SIG-M5 treated with dmso at 0.1 percent for 504 hours (cell line): Measurements from ENCODE around the gene EID2B.

Experiments
- DNase-seq: peaks from one replicate; lab custom pipeline; 2025; ENCODE audit not compliant: unreplicated experiment; lab: John Stamatoyannopoulos, UW

EID2B gene, protein sequence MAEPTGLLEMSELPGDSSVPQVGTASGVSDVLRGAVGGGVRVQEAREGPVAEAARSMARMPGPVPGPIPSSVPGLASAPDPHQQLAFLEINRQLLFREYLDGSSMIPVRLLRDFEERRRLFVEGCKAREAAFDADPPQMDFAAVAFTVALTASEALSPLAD

DNA sequence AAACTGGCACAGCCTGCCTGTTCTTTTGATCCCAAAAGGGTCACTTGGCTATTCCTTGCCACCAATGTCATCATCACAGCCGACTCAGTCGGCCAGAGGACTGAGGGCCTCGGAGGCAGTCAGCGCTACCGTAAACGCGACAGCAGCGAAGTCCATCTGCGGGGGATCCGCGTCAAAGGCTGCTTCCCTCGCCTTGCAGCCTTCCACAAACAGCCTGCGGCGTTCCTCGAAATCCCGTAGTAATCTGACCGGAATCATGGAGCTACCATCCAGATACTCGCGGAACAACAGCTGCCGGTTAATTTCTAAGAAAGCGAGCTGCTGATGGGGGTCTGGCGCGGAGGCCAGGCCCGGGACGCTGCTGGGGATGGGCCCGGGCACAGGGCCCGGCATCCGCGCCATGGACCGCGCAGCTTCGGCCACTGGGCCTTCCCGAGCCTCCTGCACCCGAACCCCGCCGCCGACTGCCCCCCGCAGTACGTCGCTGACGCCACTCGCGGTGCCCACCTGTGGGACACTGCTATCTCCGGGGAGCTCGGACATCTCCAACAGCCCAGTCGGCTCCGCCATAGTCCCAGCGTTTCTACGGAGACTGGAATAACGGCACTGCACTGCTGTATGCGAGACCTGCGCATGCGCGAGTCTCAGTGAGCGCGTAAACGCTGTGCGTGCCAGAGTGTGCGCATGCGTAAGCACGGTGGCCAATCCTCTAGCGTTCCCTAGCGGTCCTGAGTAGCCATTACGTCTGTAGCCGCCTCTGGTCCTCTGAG lies at the start of gene EID2B:
Gene EID2B, minus strand, starts transcription at position 620 of the 770 bp plus-strand sequence. Its CDS starts 50 bp downstream, at position 570.
- DNase-seq = peak; percentile 90

DNA sequence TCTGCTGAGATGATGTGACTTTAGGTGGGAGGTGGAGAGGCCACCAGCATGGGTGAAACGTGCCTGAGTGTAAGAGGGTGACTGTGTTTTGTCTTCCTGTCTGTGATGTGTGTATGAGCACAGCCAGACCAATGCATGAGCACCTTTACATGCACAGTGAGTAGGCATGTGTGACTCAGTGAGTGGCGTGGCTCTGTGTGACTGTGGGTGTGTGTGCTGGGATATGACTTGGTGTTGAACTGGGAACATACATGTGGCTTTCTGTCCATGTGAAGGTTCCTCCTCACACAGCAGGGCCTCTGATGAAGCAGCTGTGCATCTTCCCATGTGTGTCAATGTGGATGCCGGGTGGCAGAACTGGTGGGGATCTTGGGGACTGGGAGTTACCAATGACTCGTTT lies 49.8 kb upstream of the EID2B start:
- no peak for DNase-seq

DNA sequence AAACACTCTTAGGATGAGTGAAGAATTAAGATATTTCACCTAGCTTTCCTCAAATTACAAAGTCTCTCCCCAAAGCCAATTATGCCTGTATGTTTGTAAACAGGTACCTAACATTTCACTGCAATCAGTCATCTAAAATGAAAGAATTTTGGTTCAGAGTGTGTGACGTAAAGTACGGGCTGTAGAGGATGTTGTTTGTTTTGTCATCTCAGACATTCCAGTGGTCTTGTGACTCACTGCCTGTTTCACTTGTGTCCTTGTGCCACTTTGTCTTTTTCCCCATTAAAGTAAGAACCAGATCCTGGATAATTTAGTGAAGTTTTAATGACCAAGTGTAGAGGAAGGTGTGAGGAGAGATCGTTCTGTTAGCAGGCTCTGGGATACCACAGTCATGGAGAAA lies 36.0 kb upstream of the EID2B start:
- no peak for DNase-seq

DNA sequence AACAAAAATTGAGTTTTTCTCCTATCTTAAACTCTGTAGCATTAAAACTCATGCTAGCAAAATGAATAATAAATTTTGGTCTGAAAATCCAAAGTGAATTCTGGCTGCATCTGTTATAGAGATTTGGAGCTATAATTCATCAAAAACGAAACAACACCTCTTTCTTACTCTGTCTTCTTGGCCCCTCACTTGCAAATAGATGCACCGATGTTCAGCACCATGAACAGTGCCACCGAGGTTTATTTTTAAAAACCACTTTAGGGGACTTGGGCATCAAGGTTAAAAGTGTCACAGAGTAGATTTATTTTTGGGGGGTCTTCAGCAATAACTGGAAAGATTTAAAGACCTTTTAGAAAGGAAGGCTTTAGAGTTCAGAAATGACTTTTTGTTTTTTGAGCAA lies 33.4 kb upstream of the EID2B start:
- DNase-seq = no peak

DNA sequence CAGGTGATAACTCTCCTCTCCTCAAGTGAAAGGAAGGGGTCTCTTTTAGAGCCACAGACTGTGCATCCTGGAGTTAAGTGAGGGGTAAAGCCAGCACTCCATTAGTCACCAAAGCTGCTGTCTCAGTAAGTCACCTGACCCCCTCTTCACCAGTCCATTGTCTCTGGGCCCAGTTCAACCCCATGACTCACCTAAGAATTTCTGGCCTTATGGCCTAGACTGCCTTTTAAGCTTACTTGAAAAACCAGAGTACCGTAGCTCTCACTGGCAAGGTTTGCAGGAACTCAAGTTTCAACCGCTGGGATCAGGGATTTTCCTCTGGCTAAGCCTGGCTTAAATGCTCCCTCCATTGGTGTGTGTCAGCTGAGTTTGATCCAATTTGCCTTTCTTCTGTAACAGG lies 30.8 kb upstream of the EID2B start:
- DNase-seq = no peak

DNA sequence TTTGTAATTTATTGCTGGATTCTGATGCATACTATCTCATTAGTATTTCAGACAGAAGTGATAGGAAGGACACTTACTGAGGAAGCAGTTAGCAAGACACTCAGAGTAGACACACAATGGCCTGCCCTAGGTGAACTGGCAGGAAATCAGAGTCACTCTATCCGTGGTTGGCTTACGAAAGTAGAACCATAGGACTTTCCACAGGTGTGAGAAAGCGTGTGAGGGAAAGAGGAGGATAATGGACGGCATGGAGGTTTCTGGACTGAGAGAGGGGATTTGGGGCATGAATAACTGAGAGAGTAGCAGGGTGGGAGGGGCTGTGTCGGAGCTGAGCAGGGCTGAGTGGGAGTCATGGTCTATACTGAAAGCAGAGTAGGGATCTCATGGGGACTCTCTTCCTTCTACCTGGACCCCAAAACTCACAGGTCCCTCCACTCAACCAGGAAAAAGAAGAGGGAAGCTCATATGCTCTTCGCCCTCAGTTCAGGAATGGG lies 26.0 kb upstream of the EID2B start:
- no peak for DNase-seq

DNA sequence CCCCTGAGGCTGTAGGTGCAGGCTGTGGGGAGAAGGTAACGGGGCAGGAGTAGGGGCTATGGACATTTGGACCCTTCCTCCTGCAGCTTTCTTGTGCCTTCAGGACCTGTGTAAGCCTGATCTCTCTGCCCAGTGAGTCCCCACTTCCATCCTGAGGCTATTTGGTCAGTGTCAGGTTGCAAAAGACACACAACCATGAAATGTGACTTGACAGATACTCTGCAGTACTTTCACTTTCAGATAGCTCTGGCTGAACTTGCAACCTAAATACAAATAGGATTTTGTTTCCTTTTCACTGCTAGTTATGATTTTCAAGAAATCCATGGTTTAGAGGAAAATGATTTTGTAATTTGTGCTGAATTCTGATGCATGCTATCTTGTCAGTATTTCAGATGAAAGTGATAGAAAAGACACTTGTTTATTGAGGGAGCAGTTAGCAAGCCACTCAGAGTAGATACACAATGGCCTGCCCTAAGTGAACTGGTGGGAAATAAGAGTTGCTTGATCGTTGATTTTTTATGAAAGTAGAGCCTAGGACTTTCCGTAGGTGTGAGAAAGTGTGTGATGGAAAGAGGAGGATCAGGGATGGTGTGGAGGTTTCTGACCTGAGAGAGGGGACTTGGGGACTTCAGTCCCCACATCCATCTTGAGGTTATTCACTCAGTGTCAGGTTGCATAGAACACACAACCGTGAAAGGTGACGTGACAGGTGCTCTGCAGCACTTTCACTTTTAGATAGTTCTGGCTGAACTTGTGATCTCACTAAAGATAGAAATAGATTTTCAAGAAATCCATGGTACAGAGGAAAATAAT lies 25.4 kb upstream of the EID2B start:
- peak; percentile 20 for DNase-seq

DNA sequence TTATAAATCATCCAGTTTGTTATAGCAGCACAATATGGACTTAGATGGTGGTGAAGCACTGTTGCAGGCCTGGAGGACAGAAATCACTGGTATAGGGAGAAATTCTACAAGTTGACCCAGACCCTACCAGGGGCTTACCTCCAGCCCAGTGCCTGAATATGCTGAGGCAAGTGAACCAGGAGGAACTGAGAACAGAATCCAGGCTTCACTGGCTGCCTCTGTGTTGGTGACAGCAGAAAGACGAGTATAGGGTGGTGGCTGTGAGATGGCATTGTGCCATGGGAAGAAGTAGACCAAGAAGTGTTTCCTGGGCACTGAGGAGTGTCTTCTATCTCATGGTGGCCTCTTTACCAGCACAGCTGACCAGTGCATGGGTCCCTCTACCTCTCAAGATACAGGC lies 23.2 kb upstream of the EID2B start:
- no peak for DNase-seq

DNA sequence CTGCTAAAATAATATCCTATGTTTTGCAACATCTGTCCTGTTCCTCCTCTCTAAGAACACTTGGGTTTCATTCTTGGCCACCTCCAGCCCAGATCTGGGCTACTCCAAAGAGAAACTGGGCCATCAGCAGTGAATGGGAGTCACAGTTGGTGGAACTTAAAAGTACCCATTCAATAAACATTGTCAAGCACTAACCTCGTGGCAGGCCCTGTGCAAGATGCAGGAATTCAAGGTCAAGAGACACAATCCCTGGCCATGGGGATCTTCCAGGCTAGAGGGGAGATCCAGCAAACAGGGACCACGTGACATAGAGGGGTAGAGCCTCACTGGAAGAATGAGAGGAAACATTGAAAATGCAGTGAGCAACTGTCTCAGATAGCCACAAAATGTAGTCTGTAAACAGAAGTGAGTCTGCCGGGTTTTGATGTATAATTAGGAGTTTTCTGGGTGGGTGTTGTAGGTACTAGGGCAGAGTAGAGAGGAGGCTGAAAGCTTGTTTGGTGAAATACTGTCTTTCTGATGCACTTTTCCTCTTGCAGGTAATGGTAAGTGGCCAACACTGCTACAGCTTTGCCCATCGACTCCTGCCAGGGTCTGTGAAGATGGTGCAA lies 22.2 kb upstream of the EID2B start:
- no peak for DNase-seq

DNA sequence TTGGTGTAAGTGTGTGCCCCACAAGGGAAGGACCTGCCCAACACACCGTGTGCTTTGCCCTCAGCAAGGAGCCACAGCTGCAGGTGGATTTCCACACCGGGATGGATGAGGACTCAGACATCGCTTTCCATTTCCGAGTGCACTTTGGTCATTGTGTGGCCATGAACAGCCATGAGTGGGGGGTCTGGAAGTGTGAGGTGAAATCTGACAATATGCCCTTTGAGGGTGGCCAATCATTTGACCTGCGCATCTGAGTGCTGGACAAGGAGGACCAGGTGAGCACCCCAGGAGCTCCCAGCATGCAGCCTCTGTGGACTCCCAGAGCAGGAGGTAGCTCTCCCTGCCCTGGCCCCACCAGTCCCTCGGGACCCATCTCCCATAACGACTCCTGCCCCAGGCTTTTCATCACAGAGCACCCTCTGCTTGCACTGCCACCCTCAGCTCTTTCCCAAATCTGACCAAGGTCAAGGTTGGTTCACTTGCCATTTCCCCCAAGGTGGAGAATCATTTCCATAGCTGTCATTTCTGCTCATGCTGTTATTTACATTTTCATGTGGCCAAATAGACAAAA lies 20.5 kb upstream of the EID2B start:
- DNase-seq = no peak

DNA sequence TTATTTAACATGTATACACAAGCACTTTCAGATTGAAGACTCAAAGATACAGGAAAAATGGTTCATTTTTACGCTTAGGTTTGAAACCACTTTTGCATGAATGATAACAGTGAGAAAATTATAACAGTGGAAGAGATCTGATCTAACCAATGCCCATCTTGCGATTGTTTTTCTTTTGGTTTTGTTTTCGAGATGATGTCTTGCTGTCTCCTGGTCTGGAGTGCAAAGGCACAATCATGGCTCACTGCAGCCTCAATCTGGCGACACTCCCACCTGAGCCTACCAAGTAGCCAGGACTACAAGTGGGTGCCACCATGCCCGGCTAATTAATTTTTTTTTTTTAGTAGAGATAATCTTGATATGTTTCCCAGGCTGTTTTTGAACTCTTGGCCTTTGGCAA lies 17.5 kb upstream of the EID2B start:
- no peak for DNase-seq

DNA sequence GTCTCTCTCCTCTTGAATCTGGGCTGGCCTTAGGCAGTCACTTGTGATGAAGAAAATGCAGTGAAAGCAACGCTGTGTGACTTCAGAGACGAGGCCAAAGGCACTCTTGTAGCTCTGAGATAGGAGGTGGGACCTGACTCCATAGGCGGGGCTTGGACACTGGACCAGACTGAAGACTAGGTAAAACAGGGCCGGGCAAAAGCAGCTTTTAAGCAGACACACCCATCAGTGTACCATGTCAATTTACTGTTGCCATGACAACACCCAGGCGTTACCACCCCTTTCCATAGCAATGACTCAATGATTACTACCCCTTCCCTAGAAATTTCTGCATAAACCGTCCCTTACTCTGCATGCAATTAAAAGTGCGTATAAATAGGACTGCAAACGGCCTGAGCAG lies 13.9 kb upstream of the EID2B start:
- no peak for DNase-seq

DNA sequence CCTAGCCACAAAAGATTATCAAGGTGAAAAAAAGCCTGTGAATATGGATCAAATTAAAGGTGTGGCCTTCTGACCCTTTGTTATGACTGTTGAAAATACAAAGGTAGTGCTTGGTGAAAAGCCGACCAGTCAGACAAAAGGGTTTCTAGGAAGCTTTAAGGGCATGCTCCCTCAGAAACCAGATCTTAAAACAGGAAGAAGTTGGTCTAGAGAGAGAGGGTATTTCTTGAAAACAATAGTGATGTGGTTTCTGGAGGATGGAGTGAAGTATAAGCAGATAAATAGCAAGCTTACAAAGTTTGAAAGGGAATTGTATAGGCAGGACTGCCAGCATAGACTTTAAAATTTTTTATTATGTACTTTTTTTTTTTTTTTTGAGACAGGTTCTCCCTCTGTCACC lies 12.3 kb upstream of the EID2B start:
- no peak for DNase-seq

DNA sequence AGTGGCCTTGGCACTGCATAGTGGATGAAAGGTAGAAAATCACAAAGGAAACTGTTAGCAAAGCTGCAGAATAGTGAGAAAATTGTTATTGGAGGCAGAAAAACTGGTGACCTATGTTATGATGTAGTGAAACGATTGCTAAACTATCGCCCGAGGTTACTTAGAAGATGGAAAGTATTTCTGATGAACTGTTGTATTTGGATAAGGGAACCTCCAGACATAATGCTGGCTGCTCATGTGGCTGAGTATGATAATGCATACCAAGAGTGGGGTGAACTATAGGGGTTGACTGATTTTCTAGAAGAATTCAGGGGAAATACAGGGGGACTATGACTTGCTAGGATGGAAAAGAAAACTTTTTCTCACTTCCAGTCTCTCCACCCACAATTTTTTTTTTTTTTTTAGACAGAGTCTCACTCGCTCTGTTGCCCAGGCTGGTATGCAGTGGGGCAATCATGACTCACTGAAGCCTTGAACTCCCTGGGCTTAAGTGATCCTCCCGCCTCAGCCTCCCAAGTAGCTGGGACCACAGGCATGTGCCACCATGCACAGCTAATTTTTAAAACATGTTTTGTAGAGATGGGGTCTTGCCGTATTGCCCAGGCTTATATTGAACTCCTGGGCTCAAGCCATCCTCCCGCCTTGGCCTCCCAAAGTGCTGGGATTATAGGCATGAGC lies 11.7 kb upstream of the EID2B start:
- DNase-seq = no peak

DNA sequence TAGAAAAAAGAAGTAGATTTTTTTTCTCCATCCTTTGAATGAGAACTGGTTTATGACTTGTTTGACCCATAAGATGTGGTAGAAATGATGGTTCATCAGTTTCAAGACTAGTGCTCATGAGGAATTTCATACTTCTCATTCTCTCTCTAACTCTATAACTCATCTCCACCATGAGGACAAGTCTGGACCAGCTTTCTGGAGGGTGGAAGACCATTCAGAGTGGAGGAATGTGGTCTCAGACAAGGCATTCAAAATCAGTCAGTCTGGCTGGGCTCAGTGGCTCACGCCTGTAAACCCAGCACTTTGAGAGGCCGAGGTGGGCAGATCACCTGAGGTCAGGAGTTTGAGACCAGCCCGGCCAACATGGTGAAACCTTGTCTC lies 10.8 kb upstream of the EID2B start:
- DNase-seq = no peak

DNA sequence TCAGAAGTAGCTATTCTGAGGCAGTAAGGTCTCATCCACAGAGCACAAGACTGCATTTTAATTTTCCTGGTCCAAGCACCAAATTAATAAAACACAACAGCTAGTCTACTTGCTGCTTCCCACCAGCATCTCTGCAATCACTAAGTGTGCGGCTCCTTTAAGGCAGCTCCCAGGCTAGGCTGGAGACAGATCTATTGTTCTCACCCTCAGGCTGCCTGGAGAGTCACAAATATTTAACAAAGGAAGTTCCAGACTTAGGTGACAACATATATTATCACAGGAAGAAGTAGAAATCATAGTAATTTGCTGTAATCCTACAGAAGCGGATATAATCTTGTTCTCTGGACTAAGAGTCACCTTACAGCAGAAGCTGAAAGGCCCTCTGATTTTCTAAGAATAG lies 9.6 kb upstream of the EID2B start:
- DNase-seq = no peak

DNA sequence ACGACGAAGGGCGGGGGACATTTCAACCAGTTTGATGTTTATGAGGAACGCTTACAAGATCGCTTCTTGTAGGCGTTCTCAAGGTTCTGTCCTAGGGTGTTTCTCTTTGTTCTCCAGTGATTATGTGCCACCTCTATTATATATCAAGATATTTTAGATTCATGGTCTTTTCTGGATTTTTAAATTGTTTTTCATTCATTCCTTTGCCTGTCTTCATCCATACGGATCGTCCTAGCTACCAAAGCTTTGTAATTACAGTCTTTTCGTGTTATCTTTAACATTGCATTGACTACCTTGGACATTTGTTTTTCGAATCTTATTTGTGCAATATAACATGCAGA lies 7.7 kb upstream of the EID2B start:
- DNase-seq = no peak

DNA sequence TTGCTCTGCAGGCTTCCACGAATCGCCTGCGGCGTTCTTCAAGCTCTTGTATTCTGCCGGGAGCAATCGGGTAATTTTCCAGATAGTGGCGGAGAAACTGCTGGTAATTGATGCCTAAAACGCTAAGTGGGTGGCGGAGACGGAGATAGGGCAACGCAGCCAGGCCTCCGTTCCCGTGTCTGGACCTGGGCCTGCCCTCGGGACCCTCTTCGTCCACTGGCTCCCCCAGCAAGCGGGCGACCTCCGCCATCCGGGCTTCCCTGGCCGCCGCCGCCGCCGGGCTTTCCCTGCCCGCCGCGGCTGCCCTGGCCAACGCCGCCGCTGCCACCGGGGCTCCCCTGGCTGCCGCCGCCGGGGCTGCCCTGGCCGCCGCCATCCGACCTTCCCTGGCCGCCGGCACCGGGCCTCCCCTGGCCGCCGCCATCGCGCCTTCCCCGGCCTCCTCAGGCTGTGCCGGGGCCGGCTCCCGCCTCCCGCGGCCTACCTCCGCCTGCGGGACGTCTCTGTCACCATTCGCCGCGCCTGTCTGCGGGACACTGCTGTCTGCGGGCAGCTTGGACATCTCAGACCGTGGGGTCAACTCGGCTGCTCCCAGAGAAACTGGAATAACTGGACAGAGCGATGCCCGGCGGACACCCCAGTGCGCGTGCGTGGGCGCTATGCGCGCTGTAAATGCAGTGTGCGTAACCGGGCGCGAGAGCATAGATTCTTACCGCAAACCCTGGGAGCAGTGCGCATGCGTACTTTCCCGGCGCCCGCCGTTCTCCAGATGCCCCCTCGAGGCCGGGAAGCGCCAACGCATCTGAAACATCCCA lies 7.1 kb upstream of the EID2B start, which contains the start of gene EID2:
Gene EID2, minus strand, starts transcription at position 644 of the 815 bp plus-strand sequence. Its CDS starts 82 bp downstream, at position 562.
- DNase-seq = peak; percentile 91

DNA sequence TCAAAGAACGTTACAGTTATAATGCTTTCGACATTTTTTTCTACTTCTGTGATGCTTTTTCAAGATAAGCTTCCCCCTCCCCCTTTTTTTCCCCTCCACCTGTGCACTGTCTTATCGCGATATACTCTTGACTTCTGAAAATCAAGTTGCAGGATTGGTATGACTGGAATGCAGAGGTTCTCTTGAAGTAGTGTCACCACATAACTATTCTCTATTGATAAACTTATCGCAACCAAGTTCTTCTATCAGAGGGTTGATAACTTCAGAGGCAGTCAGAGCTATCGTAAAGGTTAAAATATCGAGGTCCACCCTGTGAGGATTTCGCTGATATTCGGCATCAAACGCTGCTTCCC lies 6.5 kb upstream of the EID2B start:
- no peak for DNase-seq

DNA sequence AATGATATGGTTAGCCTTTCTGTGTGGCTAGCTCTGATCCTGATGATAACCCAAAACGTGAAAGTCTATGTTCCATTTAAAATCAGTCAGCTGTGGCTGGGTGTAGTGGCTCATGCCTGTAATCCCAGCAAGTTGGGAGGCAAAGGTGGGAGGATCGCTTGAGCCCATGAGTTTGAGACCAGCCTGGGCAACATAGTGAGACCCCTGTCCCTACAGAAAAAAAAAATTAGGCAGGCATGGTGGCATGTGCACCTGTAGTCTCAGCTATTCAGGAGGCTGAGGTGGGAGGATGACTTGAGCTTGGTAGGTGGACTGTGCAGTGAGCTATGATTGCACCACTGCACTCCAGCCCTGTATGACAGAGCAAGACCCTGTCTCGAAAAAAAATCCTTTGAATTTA lies 1.1 kb upstream of the EID2B start:
- DNase-seq = no peak
